ENCODE results near the gene TTN. TPM values are rescaled to one million over a fixed set of nuclear protein-coding genes. Genes with fewer than 3 reads are reported as not detected.

The TTN gene
- total and polyA plus RNA-seq, 2 donors (not counting 1 experiment from before 2014, with no cell fraction given): 0.14 to 0.33 TPM

GRCh38 chr2:178589335-178589734, 217.9 kb downstream of the TTN start:
- Histone ChIP-seq H3K79me2 (ENCODE audit: control insufficient read depth, insufficient read depth, low read length) (no peaks in the 10 kb centered on the region), H2AFZ (ENCODE audit: low read length) (no peak overlapping the region), H3K36me3 (ENCODE audit: control insufficient read depth, insufficient read depth, low read length) (no peaks in the 10 kb centered on the region), H3K27ac (ENCODE audit: insufficient read depth, low read length) (no peak overlapping the region), H3K27me3 (ENCODE audit: control insufficient read depth, insufficient read depth, low read length) (no peaks in the 10 kb centered on the region), H3K4me2 (ENCODE audit: extremely low read depth, insufficient read depth, low read length) (no peak overlapping the region), H3K4me1 (ENCODE audit: control insufficient read depth, extremely low read depth, insufficient read depth, low read length) (no peaks in the 10 kb centered on the region), H3K9ac (ENCODE audit: insufficient read depth, low read length) (no peak overlapping the region), H3K9me3 (ENCODE audit: control insufficient read depth, insufficient read depth, low read depth, low read length) (no peaks in the 10 kb centered on the region), H3K4me3 (replicated peaks in 1 of 4; ENCODE audit: control extremely low read depth in 1 of 4, insufficient read depth in 1 of 4, low read depth in 3 of 4, low read length in 4 of 4) (no peak overlapping the region), H4K20me1 (ENCODE audit: control insufficient read depth, extremely low read depth, insufficient read depth, low read length) (no peaks in the 10 kb centered on the region)
- no peak for DNase-seq (ENCODE audit: low read depth in 2 of 2)
- no peak for TF ChIP-seq CTCF (conservative IDR thresholded peaks at IDR 0.05 in 1 of 2, IDR thresholded peaks at IDR 0.05 in 1 of 2; ENCODE audit: low read depth in 1 of 2, low read length in 2 of 2)
- TF ChIP-seq EZH2 (IDR thresholded peaks at IDR 0.05; ENCODE audit: low read length, missing control alignments): no peak

- no peak overlapping the region for H2AFZ ChIP-seq (ENCODE audit: low read length)
- no peak overlapping the region for H3K4me3 ChIP-seq (replicated peaks in 1 of 4; ENCODE audit: control extremely low read depth in 1 of 4, insufficient read depth in 1 of 4, low read depth in 3 of 4, low read length in 4 of 4)
- no peaks in the 10 kb centered on the region for H3K79me2 ChIP-seq (ENCODE audit: control insufficient read depth, insufficient read depth, low read length)
- no peaks in the 10 kb centered on the region for H3K4me1 ChIP-seq (ENCODE audit: control insufficient read depth, extremely low read depth, insufficient read depth, low read length)
- no peak overlapping the region for H3K4me2 ChIP-seq (ENCODE audit: extremely low read depth, insufficient read depth, low read length)
- no peak overlapping the region for H3K9ac ChIP-seq (ENCODE audit: insufficient read depth, low read length)
- no peaks in the 10 kb centered on the region for H3K27me3 ChIP-seq (ENCODE audit: control insufficient read depth, insufficient read depth, low read length)
- no peak for TF ChIP-seq EZH2 (IDR thresholded peaks at IDR 0.05; ENCODE audit: low read length, missing control alignments)
- no peak for TF ChIP-seq CTCF (conservative IDR thresholded peaks at IDR 0.05 in 1 of 2, IDR thresholded peaks at IDR 0.05 in 1 of 2; ENCODE audit: low read depth in 1 of 2, low read length in 2 of 2)
- no peaks in the 10 kb centered on the region for H4K20me1 ChIP-seq (ENCODE audit: control insufficient read depth, extremely low read depth, insufficient read depth, low read length)
- H3K27ac ChIP-seq (ENCODE audit: insufficient read depth, low read length): no peak overlapping the region
- DNase-seq (ENCODE audit: low read depth in 2 of 2): no peak
- no peaks in the 10 kb centered on the region for H3K36me3 ChIP-seq (ENCODE audit: control insufficient read depth, insufficient read depth, low read length)
- H3K9me3 ChIP-seq (ENCODE audit: control insufficient read depth, insufficient read depth, low read depth, low read length): no peaks in the 10 kb centered on the region
These were observed 222.6 kb downstream of the TTN start for GRCh38 chr2:178584666-178585065.

- no peaks in the 10 kb centered on the region for H3K27me3 ChIP-seq (ENCODE audit: control insufficient read depth, insufficient read depth, low read length)
- no peak overlapping the region for H3K4me3 ChIP-seq (replicated peaks in 1 of 4; ENCODE audit: control extremely low read depth in 1 of 4, insufficient read depth in 1 of 4, low read depth in 3 of 4, low read length in 4 of 4)
- no peak overlapping the region for H3K27ac ChIP-seq (ENCODE audit: insufficient read depth, low read length)
- no peak overlapping the region for H3K9ac ChIP-seq (ENCODE audit: insufficient read depth, low read length)
- H3K9me3 ChIP-seq (ENCODE audit: control insufficient read depth, insufficient read depth, low read depth, low read length): no peaks in the 10 kb centered on the region
- H3K79me2 ChIP-seq (ENCODE audit: control insufficient read depth, insufficient read depth, low read length): no peaks in the 10 kb centered on the region
- H4K20me1 ChIP-seq (ENCODE audit: control insufficient read depth, extremely low read depth, insufficient read depth, low read length): no peaks in the 10 kb centered on the region
- TF ChIP-seq CTCF (conservative IDR thresholded peaks at IDR 0.05 in 1 of 2, IDR thresholded peaks at IDR 0.05 in 1 of 2; ENCODE audit: low read depth in 1 of 2, low read length in 2 of 2): no peak
- TF ChIP-seq EZH2 (IDR thresholded peaks at IDR 0.05; ENCODE audit: low read length, missing control alignments): no peak
- no peak overlapping the region for H3K4me2 ChIP-seq (ENCODE audit: extremely low read depth, insufficient read depth, low read length)
- no peaks in the 10 kb centered on the region for H3K4me1 ChIP-seq (ENCODE audit: control insufficient read depth, extremely low read depth, insufficient read depth, low read length)
- H2AFZ ChIP-seq (ENCODE audit: low read length): no peak overlapping the region
- DNase-seq (ENCODE audit: low read depth in 2 of 2): peak; percentile 6 to 93
- peaks cover 2% of the 10 kb centered on the region for H3K36me3 ChIP-seq (ENCODE audit: control insufficient read depth, insufficient read depth, low read length)
These were observed 228.2 kb downstream of the TTN start for GRCh38 chr2:178579006-178579405.

All from fibroblast of lung (primary cell).